WTC11 (cell line): Measurements from ENCODE around the gene CUL5. TPM values are rescaled to one million over a fixed set of nuclear protein-coding genes. Genes with fewer than 3 reads are reported as not detected.

ENCODE experiments used
- AFF4 ChIP-seq: sonication (generic); formaldehyde crosslinking; IDR thresholded peaks from 2 replicates; pipeline ENCODE4 v1.8.1; 2023; ENCODE audit warnings: mild to moderate bottlenecking, missing genetic modification reagents, borderline replicate concordance
- AR ChIP-seq: fragments of 250-450 bp; sonication (Bioruptor Pico); IDR thresholded peaks from 2 replicates; pipeline ENCODE4 v1.9.0; 2021; ENCODE audit warnings: mild to moderate bottlenecking
- ATF1 ChIP-seq: sonication (generic); formaldehyde crosslinking; IDR thresholded peaks from 2 replicates; pipeline ENCODE4 v1.8.1; 2023; ENCODE audit warnings: mild to moderate bottlenecking, moderate library complexity, missing genetic modification reagents
- ATF3 ChIP-seq: sonication (generic); formaldehyde crosslinking; conservative IDR thresholded peaks from 2 replicates; pipeline ENCODE4 v1.8.1; 2022; ENCODE audit warnings: mild to moderate bottlenecking, missing genetic modification reagents
- CREM ChIP-seq: sonication (generic); formaldehyde crosslinking; IDR thresholded peaks from 2 replicates; pipeline ENCODE4 v1.8.1; 2022; ENCODE audit warnings: mild to moderate bottlenecking, missing genetic modification reagents, moderate library complexity
- ELF4 ChIP-seq: sonication (generic); formaldehyde crosslinking; IDR thresholded peaks from 2 replicates; pipeline ENCODE4 v1.8.1; 2022; ENCODE audit warnings: low read depth, mild to moderate bottlenecking, moderate library complexity, missing genetic modification reagents
- EMX1 ChIP-seq: fragments of 250-450 bp; sonication (Bioruptor Pico); IDR thresholded peaks from 2 replicates; pipeline ENCODE4 v1.8.0; 2021; ENCODE audit warnings: mild to moderate bottlenecking
- FOXJ3 ChIP-seq: sonication (generic); formaldehyde crosslinking; IDR thresholded peaks from 2 replicates; pipeline ENCODE4 v1.9.0; 2021; ENCODE audit warnings: missing genetic modification reagents, mild to moderate bottlenecking, borderline replicate concordance
- GRHL2 ChIP-seq: fragments of 250-450 bp; sonication (Bioruptor Pico); IDR thresholded peaks from 2 replicates; pipeline ENCODE4 v1.8.0; 2022; ENCODE audit warnings: mild to moderate bottlenecking, moderate library complexity; ENCODE audit not compliant: insufficient replicate concordance, severe bottlenecking
- KAT7 ChIP-seq: sonication (generic); formaldehyde crosslinking; IDR thresholded peaks from 2 replicates; pipeline ENCODE4 v1.8.1; 2023; ENCODE audit warnings: missing genetic modification reagents, mild to moderate bottlenecking, borderline replicate concordance
- MAX ChIP-seq: sonication (generic); formaldehyde crosslinking; IDR thresholded peaks from 2 replicates; pipeline ENCODE4 v1.8.0; 2022; ENCODE audit warnings: mild to moderate bottlenecking, missing genetic modification reagents
- NR1H2 ChIP-seq: sonication (generic); formaldehyde crosslinking; IDR thresholded peaks from 2 replicates; pipeline ENCODE4 v1.9.0; 2021; ENCODE audit warnings: mild to moderate bottlenecking, moderate library complexity, missing genetic modification reagents
- NR2C2 ChIP-seq: sonication (generic); formaldehyde crosslinking; IDR thresholded peaks from 2 replicates; pipeline ENCODE4 v1.8.0; 2022; ENCODE audit warnings: mild to moderate bottlenecking, missing genetic modification reagents
- NR3C1 ChIP-seq: sonication (generic); formaldehyde crosslinking; conservative IDR thresholded peaks from 2 replicates; pipeline ENCODE4 v1.8.1; 2023; ENCODE audit warnings: low read depth, mild to moderate bottlenecking, missing genetic modification reagents
- PRRX2 ChIP-seq: fragments of 250-450 bp; sonication (Bioruptor Pico); IDR thresholded peaks from 2 replicates; pipeline ENCODE4 v1.8.0; 2021; ENCODE audit warnings: mild to moderate bottlenecking
- RELA ChIP-seq: sonication (generic); formaldehyde crosslinking; IDR thresholded peaks from 2 replicates; pipeline ENCODE4 v1.8.1; 2022; ENCODE audit warnings: missing genetic modification reagents, mild to moderate bottlenecking, borderline replicate concordance
- RORB ChIP-seq: fragments of 250-450 bp; sonication (Bioruptor Pico); IDR thresholded peaks from 2 replicates; pipeline ENCODE4 v1.9.0; 2021; ENCODE audit warnings: mild to moderate bottlenecking
- SOX15 ChIP-seq: fragments of 250-450 bp; sonication (Bioruptor Pico); IDR thresholded peaks from 2 replicates; pipeline ENCODE4 v1.9.0; 2021; ENCODE audit warnings: mild to moderate bottlenecking
- SP1 ChIP-seq: sonication (generic); formaldehyde crosslinking; conservative IDR thresholded peaks from 2 replicates; pipeline ENCODE4 v1.8.1; 2022; ENCODE audit warnings: missing genetic modification reagents
- TEAD1 ChIP-seq: sonication (generic); formaldehyde crosslinking; IDR thresholded peaks from 2 replicates; pipeline ENCODE4 v1.8.0; 2022; ENCODE audit warnings: mild to moderate bottlenecking, missing genetic modification reagents
- TP53 ChIP-seq: sonication (generic); formaldehyde crosslinking; IDR thresholded peaks from 2 replicates; pipeline ENCODE4 v1.8.1; 2023; ENCODE audit warnings: mild to moderate bottlenecking, missing genetic modification reagents
- ZBTB21 ChIP-seq: sonication (generic); formaldehyde crosslinking; IDR thresholded peaks from 2 replicates; pipeline ENCODE4 v1.8.1; 2023; ENCODE audit warnings: mild to moderate bottlenecking, missing genetic modification reagents, borderline replicate concordance
- ZBTB43 ChIP-seq: sonication (generic); formaldehyde crosslinking; IDR thresholded peaks from 2 replicates; pipeline ENCODE4 v1.8.1; 2023; ENCODE audit warnings: mild to moderate bottlenecking, missing genetic modification reagents
- ZNF121 ChIP-seq: sonication (generic); formaldehyde crosslinking; IDR thresholded peaks from 2 replicates; pipeline ENCODE4 v1.8.0; 2023; ENCODE audit warnings: missing genetic modification reagents
- ZNF219 ChIP-seq: sonication (generic); formaldehyde crosslinking; IDR thresholded peaks from 2 replicates; pipeline ENCODE4 v1.8.0; 2023; ENCODE audit warnings: missing genetic modification reagents, mild to moderate bottlenecking, borderline replicate concordance
- ZNF232 ChIP-seq: sonication (generic); formaldehyde crosslinking; IDR thresholded peaks from 2 replicates; pipeline ENCODE4 v1.8.0; 2022; ENCODE audit warnings: mild to moderate bottlenecking, missing genetic modification reagents
- ZNF512 ChIP-seq: sonication (generic); formaldehyde crosslinking; IDR thresholded peaks from 2 replicates; pipeline ENCODE4 v1.8.1; 2022; ENCODE audit warnings: missing genetic modification reagents, borderline replicate concordance
- ZNF671 ChIP-seq: fragments of 250-450 bp; sonication (Bioruptor Pico); IDR thresholded peaks from 2 replicates; pipeline ENCODE4 v1.8.0; 2021; ENCODE audit warnings: mild to moderate bottlenecking
- ZSCAN18 ChIP-seq: fragments of 250-450 bp; sonication (Bioruptor Pico); IDR thresholded peaks from 2 replicates; pipeline ENCODE4 v2.1.2; 2022; ENCODE audit warnings: mild to moderate bottlenecking, moderate library complexity
- total RNA-seq: library from RNA; stranded (reverse); gene quantifications from 3 replicates; pipeline ENCODE4 v1.2.3, GENCODE V29; 2021

Gene CUL5
- total RNA-seq, 1 experiment from 2014 or later, result 31.4 TPM

GRCh38 chr11:108008656-108009496 is at the start of gene CUL5 (continued):
- TF ChIP-seq SP1 (CRISPR knock-in tag) (peak; percentile 65), ZNF121 (no peak), ZNF671 (CRISPR knock-in tag) (no peak), NR3C1 (CRISPR knock-in tag) (no peak), FOXJ3 (CRISPR knock-in tag) (no peak), CREM (CRISPR knock-in tag) (peak; percentile 47; the same call in 1 of the 2 replicates), ZNF219 (CRISPR knock-in tag) (no peak), PRRX2 (no peak), RORB (no peak), AFF4 (CRISPR knock-in tag) (no peak), MAX (CRISPR knock-in tag) (peak; percentile 89), ZBTB21 (CRISPR knock-in tag) (no peak), TP53 (CRISPR knock-in tag) (no peak), GRHL2 (no peak), RELA (0 out of 2 replicates have a peak, but pooled peaks have one; percentile 28), KAT7 (CRISPR knock-in tag) (0 out of 2 replicates have a peak, but pooled peaks have one; percentile 69), TEAD1 (CRISPR knock-in tag) (no peak), ZNF512 (CRISPR knock-in tag) (no peak), ZNF232 (CRISPR knock-in tag) (0 out of 2 replicates have a peak, but pooled peaks have one; percentile 55), ATF3 (CRISPR knock-in tag) (no peak), ZSCAN18 (CRISPR knock-in tag) (no peak), EMX1 (no peak), ATF1 (CRISPR knock-in tag) (peak; percentile 69; the same call in 1 of the 2 replicates), ZBTB43 (CRISPR knock-in tag) (peak; percentile 46), AR (CRISPR knock-in tag) (no peak), ELF4 (CRISPR knock-in tag) (0 out of 2 replicates have a peak, but pooled peaks have one; percentile 22), NR1H2 (CRISPR knock-in tag) (no peak), SOX15 (CRISPR knock-in tag) (no peak), NR2C2 (no peak)
